Keratinocyte (primary cell): ENCODE results near the gene CD79A. TPM values are rescaled to one million over a fixed set of nuclear protein-coding genes. Genes with fewer than 3 reads are reported as not detected.

Experiments
- DNase-seq: peaks from one replicate; pipeline ENCODE4 v3.0.0-alpha.2; 2011; ENCODE audit warnings: low read depth, missing footprints, low spot score
- FAIRE-seq: peaks from 2 replicates; lab custom pipeline; 2011; peaks lifted over from hg19 to GRCh38; lab: Jason Lieb, UNC
- H2AFZ ChIP-seq: 2 replicates; pipeline ENCODE4 v1.6.0; 2012; ENCODE audit warnings: low read length, control low read depth, inconsistent platforms; ENCODE audit not compliant: control insufficient read depth
- H3K27ac ChIP-seq: 2 replicates; pipeline ENCODE4 v1.5.1; 2011; ENCODE audit warnings: low read length; ENCODE audit not compliant: control insufficient read depth, insufficient read depth
- H3K27me3 ChIP-seq: 3 replicates; pipeline ENCODE4 v1.6.0; 2011; ENCODE audit warnings: low read length; ENCODE audit not compliant: control insufficient read depth, insufficient read depth; ENCODE audit errors: extremely low read depth
- H3K36me3 ChIP-seq, 2 experiments: 2 replicates in 1 of 2; 3 replicates in 1 of 2; pipeline ENCODE4 v1.5.1; 2011; ENCODE audit warnings: low read length in 2 of 2, mild to moderate bottlenecking in 1 of 2; ENCODE audit not compliant: control insufficient read depth in 2 of 2, insufficient read depth in 2 of 2; ENCODE audit errors: extremely low read depth in 1 of 2
- H3K4me1 ChIP-seq: 3 replicates; pipeline ENCODE4 v1.5.1; 2011; ENCODE audit warnings: low read length; ENCODE audit not compliant: control insufficient read depth, insufficient read depth; ENCODE audit errors: extremely low read depth
- H3K4me2 ChIP-seq: 3 replicates; pipeline ENCODE4 v1.6.0; 2011; ENCODE audit warnings: low read depth, low read length; ENCODE audit not compliant: control insufficient read depth, insufficient read depth; ENCODE audit errors: extremely low read depth
- H3K4me3 ChIP-seq, 3 experiments: fragments of 200-600 bp in 1 of 3; sonication (generic) in 1 of 3; 2 replicates in 2 of 3; 3 replicates in 1 of 3; pipeline ENCODE4 v1.5.1; 2011 to 2016; ENCODE audit warnings: low read length in 3 of 3, mild to moderate bottlenecking in 3 of 3, control low read depth in 2 of 3, inconsistent platforms in 1 of 3, low read depth in 1 of 3, mixed read lengths in 1 of 3, mixed run types in 1 of 3, moderate library complexity in 1 of 3; ENCODE audit not compliant: control insufficient read depth in 2 of 3, insufficient read depth in 2 of 3; ENCODE audit errors: extremely low read depth in 1 of 3
- H3K79me2 ChIP-seq: 2 replicates; pipeline ENCODE4 v1.6.0; 2012; ENCODE audit warnings: low read length; ENCODE audit not compliant: control insufficient read depth, insufficient read depth
- H3K9ac ChIP-seq: 3 replicates; pipeline ENCODE4 v1.6.0; 2011; ENCODE audit warnings: low read length; ENCODE audit not compliant: control insufficient read depth, insufficient read depth; ENCODE audit errors: extremely low read depth
- H3K9me1 ChIP-seq: 3 replicates; pipeline ENCODE4 v1.6.0; 2011; ENCODE audit warnings: low read length; ENCODE audit not compliant: control insufficient read depth, insufficient read depth; ENCODE audit errors: extremely low read depth
- H3K9me3 ChIP-seq: 2 replicates; pipeline ENCODE4 v1.5.1; 2012; ENCODE audit warnings: low read depth, low read length; ENCODE audit not compliant: control insufficient read depth
- H4K20me1 ChIP-seq: 3 replicates; pipeline ENCODE4 v1.6.0; 2011; ENCODE audit warnings: low read length; ENCODE audit not compliant: control insufficient read depth, insufficient read depth; ENCODE audit errors: extremely low read depth
- CTCF ChIP-seq, 3 experiments: IDR thresholded peaks in 1 of 3; conservative IDR thresholded peaks in 1 of 3; optimal IDR thresholded peaks in 1 of 3; 2 replicates in 2 of 3; 3 replicates in 1 of 3; pipeline versions ENCODE3 to v1.5.1; 2011; ENCODE audit warnings: low read length in 3 of 3, mild to moderate bottlenecking in 3 of 3, moderate library complexity in 2 of 3, control low read depth in 1 of 3, inconsistent platforms in 1 of 3; ENCODE audit not compliant: insufficient read depth in 2 of 3; ENCODE audit errors: extremely low read depth in 1 of 3
- EZH2 ChIP-seq: IDR thresholded peaks from one replicate; pipeline ENCODE4 v1.6.1; 2012; ENCODE audit warnings: inconsistent platforms, mild to moderate bottlenecking, low read length, moderate library complexity
- dilution Hi-C: fragments of 300-500 bp; cut with MboI; formaldehyde crosslinking; loops from one replicate; pipeline ENCODE4 v1.7.0; 2020; ENCODE audit warnings: low sequenced_read_pairs; ENCODE audit not compliant: extremely low pct_ligation_motif_present
- polyA plus RNA-seq, 5 experiments: library from polyadenylated mRNA; depleted of rRNA in 3 of 5; stranded (reverse) in 3 of 5; stranded (forward) in 1 of 5; unstranded in 1 of 5; fragments of >200 nt; gene quantifications; 1 replicate in 1 of 5; 2 replicates in 3 of 5; 3 replicates in 1 of 5; pipeline versions ENCODE4 v1.2.1 to v1.2.3, GENCODE V29; 2011 to 2012; ENCODE audit warnings: missing spikeins in 2 of 5, low read depth in 1 of 5, low replicate concordance in 1 of 5

The CD79A gene
- polyA plus RNA-seq, 1 donor (not counting 4 experiments of a cell fraction or from before 2014, with no cell fraction given), result 0.07 TPM

GRCh38 chr19:41897820-41898219 lies 20.7 kb downstream of the CD79A start:
- no peaks in the 10 kb centered on the region for H3K79me2 ChIP-seq
- H3K9me1 ChIP-seq, result no peaks in the 10 kb centered on the region
- H3K27me3 ChIP-seq, result no peaks in the 10 kb centered on the region
- no peak overlapping the region for H3K27ac ChIP-seq
- peaks cover 2% of the 10 kb centered on the region for H4K20me1 ChIP-seq
- no peak overlapping the region for H3K9ac ChIP-seq
- H2AFZ ChIP-seq, result no peak overlapping the region
- dilution Hi-C loops, result no loop called here
- no peak overlapping the region for H3K4me2 ChIP-seq
- no peak for FAIRE-seq
- H3K9me3 ChIP-seq, result no peaks in the 10 kb centered on the region
- H3K36me3 ChIP-seq, result peaks cover 31 to 53% of the 10 kb centered on the region in 2 experiments
- DNase-seq, result no peak
- TF ChIP-seq CTCF (optimal IDR thresholded peaks at IDR 0.05 in 1 of 3, IDR thresholded peaks at IDR 0.05 in 1 of 3, conservative IDR thresholded peaks at IDR 0.05 in 1 of 3; ENCODE audit: extremely low read depth in 1 of 3, insufficient read depth in 2 of 3, low read length in 3 of 3) (no peak), EZH2 (no peak)
- H3K4me3 ChIP-seq, result no peak overlapping the region
- no peaks in the 10 kb centered on the region for H3K4me1 ChIP-seq

- Histone ChIP-seq H3K36me3 (peaks cover 32 to 51% of the 10 kb centered on the region in 2 experiments), H3K79me2 (no peaks in the 10 kb centered on the region), H3K27ac (no peak overlapping the region), H4K20me1 (peaks cover 2% of the 10 kb centered on the region), H3K4me1 (no peaks in the 10 kb centered on the region), H3K4me3 (no peak overlapping the region), H3K9ac (no peak overlapping the region), H3K4me2 (no peak overlapping the region), H2AFZ (no peak overlapping the region), H3K27me3 (no peaks in the 10 kb centered on the region), H3K9me1 (no peaks in the 10 kb centered on the region), H3K9me3 (no peaks in the 10 kb centered on the region)
- dilution Hi-C loops, result no loop called here
- no peak for DNase-seq
- TF ChIP-seq CTCF (optimal IDR thresholded peaks at IDR 0.05 in 1 of 3, IDR thresholded peaks at IDR 0.05 in 1 of 3, conservative IDR thresholded peaks at IDR 0.05 in 1 of 3; ENCODE audit: extremely low read depth in 1 of 3, insufficient read depth in 2 of 3, low read length in 3 of 3), result no peak
- TF ChIP-seq EZH2, result no peak
- FAIRE-seq, result no peak
Observed at GRCh38 chr19:41898235-41898634, 21.2 kb downstream of the CD79A start.
